ENCODE data around the gene SMC4. TPM values are rescaled to one million over a fixed set of nuclear protein-coding genes. Genes with fewer than 3 reads are reported as not detected.

The SMC4 gene
- polyA plus RNA-seq, 1 of the 3 experiments (the other 2 are of a cell fraction) = 26.1 TPM

GRCh38 chr3:160400030-160400701 lies 716 bp downstream of the SMC4 start (continued):
- TF ChIP-seq CTCF (IDR thresholded peaks at IDR 0.05) (no peak), TAF1 (IDR thresholded peaks at IDR 0.05; ENCODE audit: borderline replicate concordance, low read depth, low read length) (no peak), ELF1 (IDR thresholded peaks at IDR 0.05) (no peak), EP300 (IDR thresholded peaks at IDR 0.05; ENCODE audit: borderline replicate concordance in 1 of 2, low read depth in 1 of 2, low read length in 1 of 2) (no peak)

DNA sequence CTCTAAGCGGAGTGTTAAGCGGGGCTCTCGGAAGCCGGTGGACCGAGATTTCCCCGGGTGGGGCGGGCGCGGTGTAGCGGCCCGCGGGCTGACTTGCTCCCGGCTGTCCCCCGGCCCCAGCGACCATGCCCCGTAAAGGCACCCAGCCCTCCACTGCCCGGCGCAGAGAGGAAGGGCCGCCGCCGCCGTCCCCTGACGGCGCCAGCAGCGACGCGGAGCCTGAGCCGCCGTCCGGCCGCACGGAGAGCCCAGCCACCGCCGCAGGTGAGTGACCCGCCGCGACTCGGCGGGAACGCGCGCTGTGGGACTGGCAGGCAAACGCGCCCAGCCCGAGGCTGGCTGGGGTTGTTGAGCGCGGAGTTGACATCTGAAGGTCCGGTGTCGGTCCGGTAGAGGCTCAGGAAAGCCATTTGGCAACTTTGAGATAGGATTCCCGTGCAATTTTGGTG lies 1.3 kb downstream of the SMC4 start:
- Histone ChIP-seq H3K36me3 (replicated peaks in 1 of 2; ENCODE audit: control insufficient read depth in 1 of 2, insufficient read depth in 2 of 2, low read length in 1 of 2) (peaks cover 18 to 20% of the 10 kb centered on the region in 2 experiments), H3F3A (replicated peaks; ENCODE audit: insufficient read depth) (peaks cover 13% of the 10 kb centered on the region), H3K79me2 (ENCODE audit: insufficient read depth) (peaks cover 93% of the 10 kb centered on the region), H3K27me3 (ENCODE audit: insufficient read depth) (no peaks in the 10 kb centered on the region), H3K4me1 (ENCODE audit: control insufficient read depth in 1 of 2, insufficient read depth in 2 of 2, low read depth in 1 of 2, low read length in 1 of 2) (peaks cover 3 to 11% of the 10 kb centered on the region in 2 experiments; a peak in 3 of 4 replicates), H3K4me3 (ENCODE audit: low read depth in 2 of 2, low read length in 1 of 2) (peak overlapping the region; percentile 79 to 96), H4K20me1 (ENCODE audit: insufficient read depth) (peaks cover 24% of the 10 kb centered on the region; the same call in 1 of the 2 replicates), H3K9ac (peak overlapping the region; percentile 99), H3K9me3 (no peaks in the 10 kb centered on the region), H3K9me2 (no peaks in the 10 kb centered on the region), H2AFZ (ENCODE audit: low read depth) (no peak overlapping the region), H3K4me2 (peak overlapping the region; percentile 85), H3K27ac (ENCODE audit: low read depth in 2 of 2, low read length in 1 of 2) (peak overlapping the region; percentile 88 to 94)
- CTCF ChIA-PET = interaction anchor here (1.4 to 1.6 kb wide), 3 partner anchors 8 to 237 kb away, joined by 5 to 11 read pairs (median 9); no protein-coding TSS in a partner anchor
- POLR2A ChIA-PET = interaction anchor here (1.4 kb wide), 1 partner anchor 12 kb away, joined by 3 read pairs; no protein-coding TSS in a partner anchor
- peak; percentile 56 for DNase-seq
- TF ChIP-seq TAF1 (IDR thresholded peaks at IDR 0.05; ENCODE audit: borderline replicate concordance, low read depth, low read length) (no peak), NFIC (IDR thresholded peaks at IDR 0.05; ENCODE audit: borderline replicate concordance) (no peak), RAD21 (IDR thresholded peaks at IDR 0.05; ENCODE audit: low read length) (no peak)
- WGBS (ENCODE audit: low lambda C conversion rate) = 1% methylated on average over 8 of the region's 51 CpGs

DNA sequence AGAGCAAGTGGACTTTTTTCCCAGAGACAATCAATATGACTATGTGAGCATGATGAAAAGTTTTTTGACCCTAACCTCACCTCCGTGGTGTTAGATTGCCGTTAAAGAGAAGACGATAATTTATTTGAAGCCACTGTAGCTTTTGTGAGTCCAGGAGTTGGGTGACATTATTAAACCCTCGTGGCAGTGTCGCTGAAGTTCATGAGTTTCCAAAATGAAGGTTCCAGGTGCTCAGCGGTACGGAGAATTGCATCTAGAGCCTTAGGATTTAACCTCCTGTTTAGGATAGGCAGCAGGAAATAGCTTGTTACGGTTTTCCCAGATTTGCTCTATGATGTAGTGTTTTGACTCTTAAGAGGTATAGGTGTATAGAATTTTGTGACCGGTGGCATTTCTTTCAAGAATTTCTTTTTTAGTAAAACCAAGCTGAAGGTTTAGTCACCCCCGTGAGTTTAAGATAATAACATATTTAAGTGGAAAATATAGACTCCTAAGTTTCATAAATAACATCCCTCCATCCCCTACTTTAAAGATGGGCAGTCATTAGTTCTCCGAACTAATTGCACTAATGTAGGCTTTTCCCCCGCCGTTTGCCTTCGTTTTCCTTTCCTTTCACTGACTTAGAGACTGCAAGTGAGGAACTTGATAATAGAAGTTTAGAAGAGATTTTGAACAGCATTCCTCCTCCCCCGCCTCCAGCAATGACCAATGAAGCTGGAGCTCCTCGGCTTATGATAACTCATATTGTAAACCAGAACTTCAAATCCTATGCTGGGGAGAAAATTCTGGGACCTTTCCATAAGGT lies 2.0 kb downstream of the SMC4 start:
- Histone ChIP-seq H3F3A (replicated peaks; ENCODE audit: insufficient read depth) (peaks cover 11% of the 10 kb centered on the region), H3K36me3 (replicated peaks in 1 of 2; ENCODE audit: control insufficient read depth in 1 of 2, insufficient read depth in 2 of 2, low read length in 1 of 2) (peaks cover 25 to 27% of the 10 kb centered on the region in 2 experiments), H3K9me2 (no peaks in the 10 kb centered on the region), H3K27ac (ENCODE audit: low read depth in 2 of 2, low read length in 1 of 2) (peak overlapping the region; percentile 88 to 94), H4K20me1 (ENCODE audit: insufficient read depth) (peaks cover 24% of the 10 kb centered on the region; the same call in 1 of the 2 replicates), H3K79me2 (ENCODE audit: insufficient read depth) (peaks cover 95% of the 10 kb centered on the region), H3K9me3 (no peaks in the 10 kb centered on the region), H3K9ac (peak overlapping the region; percentile 99), H3K27me3 (ENCODE audit: insufficient read depth) (no peaks in the 10 kb centered on the region), H3K4me1 (ENCODE audit: control insufficient read depth in 1 of 2, insufficient read depth in 2 of 2, low read depth in 1 of 2, low read length in 1 of 2) (peaks cover 6 to 11% of the 10 kb centered on the region in 2 experiments; a peak in 3 of 4 replicates), H2AFZ (ENCODE audit: low read depth) (no peak overlapping the region), H3K4me3 (ENCODE audit: low read depth in 2 of 2, low read length in 1 of 2) (peak overlapping the region; percentile 79 to 96), H3K4me2 (peak overlapping the region; percentile 85)
- no peak for DNase-seq
- TF ChIP-seq TEAD4 (IDR thresholded peaks at IDR 0.05; ENCODE audit: borderline replicate concordance, insufficient read depth) (no peak), TCF12 (IDR thresholded peaks at IDR 0.05) (no peak), FOXJ3 (CRISPR knock-in tag; IDR thresholded peaks at IDR 0.05) (no peak), NFIC (IDR thresholded peaks at IDR 0.05; ENCODE audit: borderline replicate concordance) (no peak), RCOR1 (IDR thresholded peaks at IDR 0.05; ENCODE audit: low read length) (no peak)
- ChIA-PET CTCF (interaction anchor here (0.9 to 1.6 kb wide), 3 partner anchors 12 to 573 kb away, joined by 3 to 9 read pairs (median 6); no protein-coding TSS in a partner anchor), POLR2A (interaction anchor here (0.9 to 1.4 kb wide), 2 partner anchors 11 to 176 kb away, joined by 3 read pairs; partner anchors contain the start of gene C3orf80)
- 2% methylated on average over 16 of the region's 16 CpGs for WGBS (ENCODE audit: low lambda C conversion rate)

Data from SK-N-SH (cell line).